IPS-15b (cell line): Measurements from ENCODE around the gene DNAH3.

Experiments used
- H3K27me3 ChIP-seq: one replicate; pipeline ENCODE4 v1.6.1; 2013; ENCODE audit warnings: low read length; ENCODE audit not compliant: control insufficient read depth, insufficient read depth
- H3K36me3 ChIP-seq: one replicate; pipeline ENCODE4 v1.6.1; 2013; ENCODE audit warnings: low read length; ENCODE audit not compliant: control insufficient read depth, insufficient read depth
- H3K4me1 ChIP-seq: one replicate; pipeline ENCODE4 v1.6.1; 2013; ENCODE audit warnings: mild to moderate bottlenecking, low read length; ENCODE audit not compliant: control insufficient read depth, insufficient read depth
- H3K4me3 ChIP-seq: one replicate; pipeline ENCODE4 v1.5.1; 2013; ENCODE audit warnings: low read depth, low read length
- H3K9ac ChIP-seq: one replicate; pipeline ENCODE4 v1.6.1; 2013; ENCODE audit warnings: low read depth, mild to moderate bottlenecking, low read length
- H3K9me3 ChIP-seq: one replicate; pipeline ENCODE4 v1.6.1; 2013; ENCODE audit warnings: mild to moderate bottlenecking, low read length; ENCODE audit not compliant: control insufficient read depth, insufficient read depth

The DNAH3 gene

DNA sequence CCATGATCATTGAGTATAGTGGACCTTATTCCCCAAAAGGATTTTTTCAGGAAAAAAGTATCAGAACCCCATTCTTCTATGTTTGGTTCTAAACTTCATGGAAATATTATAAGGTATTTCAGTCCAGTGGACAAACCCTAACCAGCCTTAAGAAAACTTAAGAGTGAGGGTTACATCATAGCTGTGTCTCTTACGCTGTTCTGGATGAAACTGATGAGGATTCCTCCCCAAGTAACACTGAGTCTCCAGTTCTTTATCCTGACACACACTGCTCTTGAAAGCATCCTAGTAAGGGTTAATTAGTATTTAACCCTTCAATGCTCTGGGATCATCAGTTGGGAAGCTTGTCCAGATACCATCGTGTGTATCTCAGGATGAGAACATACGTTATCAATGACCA is 245.1 kb downstream of the DNAH3 start:
- no peak overlapping the region for H3K4me3 ChIP-seq
- H3K4me1 ChIP-seq: no peaks in the 10 kb centered on the region
- H3K27me3 ChIP-seq: no peaks in the 10 kb centered on the region
- no peaks in the 10 kb centered on the region for H3K36me3 ChIP-seq
- no peaks in the 10 kb centered on the region for H3K9me3 ChIP-seq
- no peak overlapping the region for H3K9ac ChIP-seq

- H3K36me3 ChIP-seq: no peaks in the 10 kb centered on the region
- no peaks in the 10 kb centered on the region for H3K4me1 ChIP-seq
- H3K27me3 ChIP-seq: no peaks in the 10 kb centered on the region
- H3K9ac ChIP-seq: no peak overlapping the region
- H3K9me3 ChIP-seq: no peaks in the 10 kb centered on the region
- H3K4me3 ChIP-seq: no peak overlapping the region
These were observed 246.1 kb downstream of the DNAH3 start for GRCh38 chr16:20904507-20905081.

DNA sequence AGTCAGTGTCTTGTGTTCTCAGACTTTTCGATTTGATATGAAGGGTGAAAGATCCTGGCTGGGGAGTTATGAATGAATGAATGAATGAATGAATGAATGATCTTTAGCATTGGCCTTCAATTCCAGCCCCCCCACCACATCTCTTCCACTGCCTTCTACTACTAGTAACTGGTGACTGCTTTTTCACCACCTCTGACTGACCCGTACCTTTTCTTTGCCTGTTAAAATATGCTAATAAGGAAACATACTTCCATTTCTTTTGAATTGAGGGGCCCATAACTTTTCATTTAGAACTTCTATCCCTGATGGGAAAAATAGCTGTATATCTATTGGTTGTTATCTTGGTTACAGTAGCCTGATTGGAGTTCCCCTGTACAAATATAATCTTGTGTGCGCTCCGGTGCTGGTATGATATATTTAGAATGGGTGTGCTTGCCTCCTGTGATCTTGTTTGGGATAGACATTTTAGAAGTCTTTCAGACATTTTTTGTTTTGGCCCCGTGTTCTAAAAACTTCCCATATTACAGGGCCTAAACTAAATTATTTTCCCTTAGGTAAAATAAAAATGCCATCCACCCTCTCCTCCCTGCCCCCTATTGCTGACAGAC is 246.6 kb downstream of the DNAH3 start:
- Histone ChIP-seq H3K4me3 (no peak overlapping the region), H3K4me1 (peaks cover 4% of the 10 kb centered on the region), H3K36me3 (no peaks in the 10 kb centered on the region), H3K9me3 (no peaks in the 10 kb centered on the region), H3K9ac (no peak overlapping the region), H3K27me3 (no peaks in the 10 kb centered on the region)

- Histone ChIP-seq H3K27me3 (no peaks in the 10 kb centered on the region), H3K4me3 (no peak overlapping the region), H3K4me1 (peaks cover 7% of the 10 kb centered on the region), H3K9me3 (no peaks in the 10 kb centered on the region), H3K9ac (no peak overlapping the region), H3K36me3 (no peaks in the 10 kb centered on the region)
These were observed 247.3 kb downstream of the DNAH3 start for GRCh38 chr16:20903116-20903898.

DNA sequence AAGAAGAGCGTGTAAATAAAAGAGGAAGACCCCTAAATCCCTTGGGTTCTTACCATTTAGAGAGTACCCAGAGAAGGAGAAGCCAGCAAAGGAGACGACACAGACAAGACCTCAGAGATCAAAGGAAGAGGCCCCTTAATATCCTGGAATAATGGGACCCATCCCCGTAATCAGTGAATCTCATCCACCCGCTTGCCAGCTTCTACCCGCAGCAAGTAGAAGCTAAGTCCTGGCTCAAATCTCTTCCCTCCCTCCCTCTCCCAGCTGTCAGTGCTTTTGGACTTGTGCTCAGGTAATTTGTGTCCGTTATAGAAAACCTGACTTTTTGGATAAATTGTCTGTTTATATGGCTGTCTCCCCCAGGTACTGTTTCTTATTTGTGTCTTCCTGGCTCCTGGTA is 248.2 kb downstream of the DNAH3 start:
- Histone ChIP-seq H3K9me3 (no peaks in the 10 kb centered on the region), H3K36me3 (no peaks in the 10 kb centered on the region), H3K27me3 (no peaks in the 10 kb centered on the region), H3K4me3 (no peak overlapping the region), H3K9ac (no peak overlapping the region), H3K4me1 (peaks cover 7% of the 10 kb centered on the region)

DNA sequence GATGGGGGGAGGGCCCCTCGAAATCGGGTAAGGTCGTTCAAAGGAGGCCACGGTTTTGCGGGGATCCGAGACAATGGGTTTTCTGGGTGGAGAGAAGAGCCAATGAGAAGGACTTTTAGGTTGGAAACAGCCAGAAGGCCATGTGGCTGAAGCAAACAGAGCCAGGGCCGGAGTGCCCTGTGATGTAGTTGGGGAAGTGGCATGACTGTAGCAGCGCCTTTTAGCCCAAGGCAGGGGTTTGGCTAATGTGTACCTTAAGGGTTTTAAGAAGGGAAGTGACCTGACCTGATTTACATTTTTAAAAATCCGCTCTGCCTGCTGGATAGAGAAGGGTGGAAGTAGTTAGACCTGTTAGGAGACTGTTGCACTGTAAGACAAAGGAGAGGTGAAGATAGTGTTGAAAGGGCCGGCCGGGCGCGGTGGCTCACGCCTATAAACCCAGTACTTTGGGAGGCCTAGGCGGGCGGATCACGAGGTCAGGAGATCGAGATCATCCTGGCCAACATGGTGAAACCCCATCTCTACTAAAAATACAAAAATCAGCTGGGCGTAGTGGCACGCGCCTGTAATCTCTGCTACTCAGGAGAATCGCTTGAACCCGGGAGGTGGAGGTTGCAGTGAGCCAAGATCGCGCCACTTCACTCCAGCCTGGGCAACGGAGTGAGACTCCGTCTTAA is 249.1 kb downstream of the DNAH3 start:
- H3K9ac ChIP-seq: peak overlapping the region; percentile 79
- no peaks in the 10 kb centered on the region for H3K27me3 ChIP-seq
- H3K4me3 ChIP-seq: peak overlapping the region; percentile 88
- no peaks in the 10 kb centered on the region for H3K9me3 ChIP-seq
- no peaks in the 10 kb centered on the region for H3K36me3 ChIP-seq
- H3K4me1 ChIP-seq: peaks cover 7% of the 10 kb centered on the region

DNA sequence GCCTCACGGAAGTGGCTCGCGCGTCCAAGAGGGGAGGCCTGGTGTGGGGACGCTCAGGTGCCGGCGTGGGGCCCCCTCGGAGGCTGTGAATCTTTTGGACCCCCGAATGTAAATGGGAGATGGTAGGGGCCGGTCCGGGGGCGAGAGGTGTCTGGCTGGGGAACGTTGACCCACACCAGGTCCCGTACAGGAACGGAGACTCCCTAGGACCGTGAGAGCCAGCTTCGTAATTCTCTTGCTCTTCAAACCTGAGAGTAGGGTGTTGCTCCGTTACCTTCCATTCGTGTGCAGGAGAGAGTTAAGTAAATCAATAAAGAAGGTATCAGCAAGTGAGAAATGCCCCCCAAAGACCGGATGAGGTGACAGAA is 249.6 kb downstream of the DNAH3 start:
- Histone ChIP-seq H3K9me3 (no peaks in the 10 kb centered on the region), H3K36me3 (no peaks in the 10 kb centered on the region), H3K4me3 (peak overlapping the region; percentile 88), H3K9ac (peak overlapping the region; percentile 79), H3K4me1 (peaks cover 7% of the 10 kb centered on the region), H3K27me3 (no peaks in the 10 kb centered on the region)

DNA sequence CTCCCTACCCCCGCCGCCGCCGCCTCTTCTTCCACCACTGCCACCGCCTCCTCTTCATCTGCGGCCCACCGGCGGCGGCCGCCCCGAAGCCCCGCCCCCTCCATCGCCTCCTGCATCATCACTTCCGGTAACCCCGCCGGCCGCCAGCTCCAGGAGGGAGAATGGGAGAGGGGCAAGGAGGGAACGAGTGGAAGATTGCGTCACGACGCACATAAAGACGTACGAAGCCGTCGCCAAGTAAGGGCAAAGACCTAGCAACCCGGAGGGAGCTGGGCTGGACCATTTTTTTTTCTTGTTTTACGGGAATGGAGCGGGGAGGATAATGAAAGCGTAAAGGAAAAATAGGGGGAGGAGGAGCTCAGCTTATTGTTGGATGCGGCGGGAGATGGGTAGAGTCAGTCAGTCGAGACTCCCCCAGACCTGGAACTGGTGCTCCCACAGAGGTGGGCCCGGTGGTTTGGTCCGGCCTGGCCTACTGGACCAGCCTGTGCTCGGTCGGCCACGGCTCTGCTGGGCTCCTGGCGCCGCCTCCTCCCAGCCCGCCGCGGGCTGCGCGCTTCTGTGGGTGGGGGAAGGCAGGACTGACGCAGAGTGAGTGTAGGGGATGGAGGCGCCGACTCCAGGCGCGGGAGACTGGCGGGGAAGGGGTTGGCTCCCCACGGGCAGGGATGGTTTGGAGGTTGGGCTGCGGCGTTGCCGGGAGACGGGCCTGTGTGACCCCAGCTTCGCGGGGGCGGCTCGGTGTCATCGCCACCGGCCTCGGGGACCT is 250.2 kb downstream of the DNAH3 start, which contains the start of the genes DCUN1D3 and LYRM1:
Gene DCUN1D3, minus strand, starts transcription at position 60 of the 769 bp plus-strand sequence. CDS start 37,820 bp downstream, outside the sequence.
Gene LYRM1, plus strand, starts transcription at position 473 of the 769 bp plus-strand sequence. CDS start 14,785 bp downstream, outside the sequence.
- Histone ChIP-seq H3K4me1 (peaks cover 7% of the 10 kb centered on the region), H3K9me3 (no peaks in the 10 kb centered on the region), H3K9ac (peak within 1 kb of the TSS; percentile 80), H3K27me3 (no peaks in the 10 kb centered on the region), H3K36me3 (no peaks in the 10 kb centered on the region), H3K4me3 (peak within 1 kb of the TSS; percentile 88)

- H3K9ac ChIP-seq: peak overlapping the region; percentile 71
- peak overlapping the region; percentile 87 for H3K4me3 ChIP-seq
- H3K9me3 ChIP-seq: no peaks in the 10 kb centered on the region
- no peaks in the 10 kb centered on the region for H3K27me3 ChIP-seq
- peaks cover 7% of the 10 kb centered on the region for H3K4me1 ChIP-seq
- H3K36me3 ChIP-seq: no peaks in the 10 kb centered on the region
These were observed 251.0 kb downstream of the DNAH3 start for GRCh38 chr16:20899477-20900298.

GRCh38 chr16:20899071-20899470 is 251.6 kb downstream of the DNAH3 start:
- Histone ChIP-seq H3K36me3 (no peaks in the 10 kb centered on the region), H3K4me3 (peak overlapping the region; percentile 87), H3K9ac (no peak overlapping the region), H3K9me3 (no peaks in the 10 kb centered on the region), H3K27me3 (no peaks in the 10 kb centered on the region), H3K4me1 (peaks cover 7% of the 10 kb centered on the region)
